Right atrium auricular region (tissue), 2 donors: ENCODE data around the gene C16orf46. TPM values are rescaled to one million over a fixed set of nuclear protein-coding genes. Genes with fewer than 3 reads are reported as not detected.

Experiments used
- DNase-seq: peaks from one replicate; pipeline ENCODE4 v3.0.0-alpha.2; 2019; ENCODE audit warnings: low spot score
- H3K27ac ChIP-seq, 2 donors: fragments of 200-600 bp; sonication (generic); 1 replicate in 1 of 2; 2 replicates in 1 of 2; pipeline ENCODE4 v1.5.1; 2016 to 2019
- H3K27me3 ChIP-seq, 2 donors: fragments of 200-600 bp; sonication (generic); one replicate each; pipeline versions ENCODE4 v1.5.1 to v1.6.0; 2017 to 2019
- H3K36me3 ChIP-seq: fragments of 200-600 bp; sonication (generic); one replicate; pipeline ENCODE4 v1.5.1; 2016
- H3K4me1 ChIP-seq, 2 donors: fragments of 200-600 bp; sonication (generic); one replicate each; pipeline versions ENCODE4 v1.5.1 to v1.6.0; 2017 to 2019
- H3K4me3 ChIP-seq, 2 donors: fragments of 200-600 bp; sonication (generic); 1 replicate in 1 of 2; 2 replicates in 1 of 2; pipeline ENCODE4 v1.5.1; 2017 to 2019; ENCODE audit warnings: mild to moderate bottlenecking in 1 of 2, moderate library complexity in 1 of 2
- H3K9me3 ChIP-seq, 2 donors: fragments of 200-600 bp; sonication (generic); one replicate each; pipeline ENCODE4 v1.5.1; 2019
- total RNA-seq, 2 donors: library from RNA; depleted of rRNA; stranded (reverse); fragments of >200 nt; gene quantifications; one replicate each; pipeline ENCODE4 v1.1.0, GENCODE V29; 2016
- TF ChIP-seq, protein P1 (sequence below), 2 donors: fragments of 200-600 bp; sonication (generic); IDR thresholded peaks; one replicate each; pipeline ENCODE4 v1.5.1; 2019; ENCODE audit warnings: antibody characterized with exemption in 2 of 2

Gene C16orf46
- total RNA-seq, 2 donors from 2014 or later = 1.5 TPM; not detected in 1

DNA sequence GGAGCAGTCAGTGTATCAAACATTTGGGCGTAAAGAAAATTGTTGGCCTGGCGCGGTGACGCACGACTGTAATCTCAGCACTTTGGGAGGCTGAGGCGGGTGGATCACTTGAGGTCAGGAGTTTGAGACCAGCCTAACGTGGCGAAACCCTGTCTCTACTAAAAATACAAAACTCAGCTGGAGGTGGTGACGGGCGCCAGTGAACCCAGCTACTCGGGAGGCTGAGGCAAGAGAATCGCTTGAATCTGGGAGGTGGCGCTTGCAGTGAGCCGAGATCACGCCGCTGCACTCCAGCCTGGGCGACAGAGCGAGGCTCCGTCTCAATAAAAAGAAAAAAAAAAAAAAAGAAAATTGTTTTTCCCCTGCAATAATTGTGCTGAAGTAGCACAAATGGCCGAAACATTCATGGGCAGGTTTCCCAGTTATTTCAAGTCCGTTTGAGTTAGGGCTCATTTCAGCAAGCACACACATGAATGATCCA, 17.8 kb upstream of the C16orf46 start:
- TF ChIP-seq, protein P1, sequence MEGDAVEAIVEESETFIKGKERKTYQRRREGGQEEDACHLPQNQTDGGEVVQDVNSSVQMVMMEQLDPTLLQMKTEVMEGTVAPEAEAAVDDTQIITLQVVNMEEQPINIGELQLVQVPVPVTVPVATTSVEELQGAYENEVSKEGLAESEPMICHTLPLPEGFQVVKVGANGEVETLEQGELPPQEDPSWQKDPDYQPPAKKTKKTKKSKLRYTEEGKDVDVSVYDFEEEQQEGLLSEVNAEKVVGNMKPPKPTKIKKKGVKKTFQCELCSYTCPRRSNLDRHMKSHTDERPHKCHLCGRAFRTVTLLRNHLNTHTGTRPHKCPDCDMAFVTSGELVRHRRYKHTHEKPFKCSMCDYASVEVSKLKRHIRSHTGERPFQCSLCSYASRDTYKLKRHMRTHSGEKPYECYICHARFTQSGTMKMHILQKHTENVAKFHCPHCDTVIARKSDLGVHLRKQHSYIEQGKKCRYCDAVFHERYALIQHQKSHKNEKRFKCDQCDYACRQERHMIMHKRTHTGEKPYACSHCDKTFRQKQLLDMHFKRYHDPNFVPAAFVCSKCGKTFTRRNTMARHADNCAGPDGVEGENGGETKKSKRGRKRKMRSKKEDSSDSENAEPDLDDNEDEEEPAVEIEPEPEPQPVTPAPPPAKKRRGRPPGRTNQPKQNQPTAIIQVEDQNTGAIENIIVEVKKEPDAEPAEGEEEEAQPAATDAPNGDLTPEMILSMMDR (IDR thresholded peaks at IDR 0.05) = no peak
- peak overlapping the region in 1 of 2 donors; percentile 83 for H3K4me3 ChIP-seq
- DNase-seq = no peak
- H3K4me1 ChIP-seq = peaks cover 0 to 4% of the 10 kb centered on the region in 2 donors
- no peaks in the 10 kb centered on the region for H3K36me3 ChIP-seq
- H3K27me3 ChIP-seq = no peaks in the 10 kb centered on the region
- H3K9me3 ChIP-seq = no peaks in the 10 kb centered on the region
- H3K27ac ChIP-seq = no peak overlapping the region

DNA sequence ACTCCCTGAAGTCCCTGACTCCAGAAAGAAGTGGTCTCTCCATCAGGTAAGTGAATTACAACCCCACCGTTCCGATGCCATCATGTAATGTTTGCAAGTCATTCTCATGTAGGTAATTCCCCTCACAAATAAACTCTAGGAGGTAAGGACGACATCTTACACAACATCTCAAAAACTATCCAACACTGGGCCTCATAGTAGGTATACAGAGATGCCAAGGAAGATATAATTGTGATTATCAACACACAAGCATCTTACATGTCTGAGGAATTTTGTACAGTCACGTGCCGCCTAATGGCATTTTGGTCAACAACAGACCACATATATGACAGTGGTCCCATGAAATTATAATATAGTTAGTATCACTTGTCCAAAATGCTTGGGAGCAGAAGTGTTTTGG, 11.8 kb upstream of the C16orf46 start:
- TF ChIP-seq, protein P1 (IDR thresholded peaks at IDR 0.05) = no peak

DNA sequence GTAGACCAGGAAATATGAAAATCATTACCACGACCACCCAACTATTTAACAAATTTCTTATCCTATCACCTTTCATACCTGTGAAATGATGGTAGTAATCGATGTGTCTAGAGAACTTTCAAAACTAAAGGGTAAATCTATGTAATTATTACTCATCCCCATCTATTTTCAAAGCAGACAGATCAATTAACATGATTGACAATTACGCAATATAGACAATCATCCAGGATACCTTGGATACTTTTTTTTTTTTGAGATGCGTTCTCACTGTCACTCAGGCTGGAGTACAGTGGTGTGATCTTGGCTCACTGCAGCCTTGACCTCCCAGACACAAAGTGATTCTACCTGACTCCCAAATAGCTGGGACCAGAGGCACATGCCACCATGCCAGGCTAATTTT, 4.0 kb upstream of the C16orf46 start:
- no peaks in the 10 kb centered on the region for H3K27me3 ChIP-seq
- DNase-seq = no peak
- H3K4me3 ChIP-seq = no peak overlapping the region
- H3K36me3 ChIP-seq = no peaks in the 10 kb centered on the region
- no peaks in the 10 kb centered on the region for H3K9me3 ChIP-seq
- H3K4me1 ChIP-seq = peaks cover 0 to 5% of the 10 kb centered on the region in 2 donors
- TF ChIP-seq, protein P1 (IDR thresholded peaks at IDR 0.05) = no peak
- no peak overlapping the region for H3K27ac ChIP-seq

More for the DNA sequence above, 11.8 kb upstream of the C16orf46 start:
- Histone ChIP-seq H3K36me3 (no peaks in the 10 kb centered on the region), H3K27me3 (no peaks in the 10 kb centered on the region), H3K4me3 (no peak overlapping the region), H3K4me1 (no peaks in the 10 kb centered on the region), H3K9me3 (no peaks in the 10 kb centered on the region), H3K27ac (no peak overlapping the region)
- no peak for DNase-seq

DNA sequence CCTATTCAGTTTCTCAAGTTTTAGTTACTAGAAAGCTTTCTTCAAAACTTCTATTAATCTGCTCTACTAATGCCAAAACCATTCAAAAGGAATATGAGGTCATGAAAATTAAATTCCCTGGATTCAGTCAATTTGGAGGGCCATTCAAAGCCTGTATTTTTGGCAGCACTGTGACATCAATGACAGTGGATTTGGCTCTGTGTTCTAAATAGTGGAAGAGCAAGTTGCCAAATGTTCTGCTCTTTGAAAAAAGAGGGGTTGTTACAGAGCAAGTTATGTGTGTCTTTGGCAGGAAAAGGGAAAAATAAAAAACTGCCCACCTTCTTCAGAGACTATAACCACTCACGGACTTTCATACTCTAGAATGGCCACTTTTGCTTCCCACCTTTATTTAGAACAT, 3.2 kb upstream of the C16orf46 start:
- Histone ChIP-seq H3K4me3 (no peak overlapping the region), H3K36me3 (no peaks in the 10 kb centered on the region), H3K9me3 (no peaks in the 10 kb centered on the region), H3K27ac (no peak overlapping the region), H3K4me1 (peaks cover 0 to 5% of the 10 kb centered on the region in 2 donors), H3K27me3 (no peaks in the 10 kb centered on the region)
- DNase-seq = no peak
- TF ChIP-seq, protein P1 (IDR thresholded peaks at IDR 0.05) = no peak

DNA sequence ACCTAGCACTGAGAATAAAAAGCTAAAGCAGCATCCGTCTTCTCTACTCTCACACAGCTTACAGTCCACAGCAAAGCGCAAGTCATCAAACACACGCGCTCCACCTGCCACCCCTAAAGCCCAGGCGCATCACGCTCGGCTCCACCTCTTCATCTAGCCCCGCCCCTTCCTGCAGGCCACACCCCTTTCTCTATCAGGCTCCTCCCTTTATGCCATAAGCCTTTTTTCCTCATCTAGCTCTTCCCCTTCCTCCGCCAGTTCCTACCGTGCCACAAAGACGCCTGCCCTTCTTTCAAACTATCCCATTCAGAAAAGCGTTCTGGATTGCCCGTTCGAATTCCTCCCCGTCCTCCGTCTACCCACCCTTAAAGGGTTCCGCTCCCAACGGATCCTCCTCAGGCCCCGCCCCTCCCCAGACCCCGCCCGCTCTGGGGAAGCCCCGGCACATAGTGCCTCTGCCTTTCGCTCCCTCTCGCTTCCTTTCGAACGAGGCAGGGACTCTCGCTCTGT, 417 bp downstream of the C16orf46 start:
- H3K4me1 ChIP-seq = peaks cover 0 to 5% of the 10 kb centered on the region in 2 donors
- no peaks in the 10 kb centered on the region for H3K36me3 ChIP-seq
- DNase-seq = peak; percentile 85
- no peaks in the 10 kb centered on the region for H3K27me3 ChIP-seq
- H3K27ac ChIP-seq = peak overlapping the region; percentile 93 to 97
- H3K9me3 ChIP-seq = no peaks in the 10 kb centered on the region
- peak overlapping the region; percentile 67 to 73 for H3K4me3 ChIP-seq
- TF ChIP-seq, protein P1 (IDR thresholded peaks at IDR 0.05) = no peak
